ENCODE data around the gene ADAMTS16.

GRCh38 chr5:5234912-5235311 lies 94.8 kb downstream of the ADAMTS16 start:
- TF ChIP-seq POLR2A (IDR thresholded peaks at IDR 0.05; ENCODE audit: low read depth, low read length) (no peak), TAF1 (IDR thresholded peaks at IDR 0.05; ENCODE audit: low read depth, low read length) (no peak), SPI1 (IDR thresholded peaks at IDR 0.05; ENCODE audit: low read depth, low read length) (no peak)
